ENCODE data around the gene C16orf82.

The C16orf82 gene

GRCh38 chr16:27096375-27096774, 29.6 kb downstream of the C16orf82 start:
- no peak for DNase-seq

- no peak for DNase-seq
These were observed 31.1 kb downstream of the C16orf82 start for GRCh38 chr16:27097800-27098230.

GRCh38 chr16:27098366-27099049, 31.8 kb downstream of the C16orf82 start:
- peak; percentile 39 for DNase-seq

- DNase-seq = no peak
These were observed 36.2 kb downstream of the C16orf82 start for GRCh38 chr16:27102701-27103575.

- DNase-seq = no peak
These were observed 37.2 kb downstream of the C16orf82 start for GRCh38 chr16:27103954-27104353.

GRCh38 chr16:27106305-27106704, 39.6 kb downstream of the C16orf82 start:
- DNase-seq = no peak

- peak; percentile 18 for DNase-seq
These were observed 40.5 kb downstream of the C16orf82 start for GRCh38 chr16:27107185-27107592.

- DNase-seq = no peak
These were observed 41.5 kb downstream of the C16orf82 start for GRCh38 chr16:27108051-27108770.

- DNase-seq = no peak
These were observed 42.3 kb downstream of the C16orf82 start for GRCh38 chr16:27108826-27109665.

GRCh38 chr16:27109666-27110523, 43.2 kb downstream of the C16orf82 start:
- DNase-seq = peak; percentile 71

GRCh38 chr16:27110524-27110896, 43.8 kb downstream of the C16orf82 start:
- no peak for DNase-seq

- no peak for DNase-seq
These were observed 44.8 kb downstream of the C16orf82 start for GRCh38 chr16:27111486-27111885.

GRCh38 chr16:27112093-27112811, 45.5 kb downstream of the C16orf82 start:
- no peak for DNase-seq

GRCh38 chr16:27113341-27113841, 46.7 kb downstream of the C16orf82 start:
- DNase-seq = no peak

- no peak for DNase-seq
These were observed 47.3 kb downstream of the C16orf82 start for GRCh38 chr16:27114006-27114405.

- peak; percentile 27 for DNase-seq
These were observed 51.8 kb downstream of the C16orf82 start for GRCh38 chr16:27118526-27118925.
